Upper lobe of left lung (tissue), 6 donors: ENCODE data around the gene TENM3. TPM values are rescaled to one million over a fixed set of nuclear protein-coding genes. Genes with fewer than 3 reads are reported as not detected.

Experiments
- ATAC-seq, 2 donors: fragments of 200-7000 bp; cut with Tn5 transposase; one replicate each; pipeline ENCODE4 v1.9.1; 2022; ENCODE audit warnings: mild to moderate bottlenecking in 2 of 2, moderate library complexity in 2 of 2; ENCODE audit not compliant: low FRiP score in 2 of 2
- DNase-seq, 2 donors: peaks; one replicate each; pipeline ENCODE4 v3.0.0-alpha.2; 2019 to 2020
- H3K27ac ChIP-seq, 4 donors: fragments of 200-600 bp; sonication (generic); one replicate each; pipeline ENCODE4 v1.5.1; 2016 to 2019
- H3K27me3 ChIP-seq, 4 donors: fragments of 200-600 bp; sonication (generic); one replicate each; pipeline ENCODE4 v1.5.1; 2017 to 2019
- H3K36me3 ChIP-seq, 4 donors: fragments of 200-600 bp; sonication (generic); one replicate each; pipeline ENCODE4 v1.5.1; 2016 to 2019
- H3K4me1 ChIP-seq, 4 donors: fragments of 200-600 bp; sonication (generic); one replicate each; pipeline ENCODE4 v1.5.1; 2018 to 2019
- H3K4me3 ChIP-seq, 4 donors: fragments of 200-600 bp; sonication (generic); one replicate each; pipeline ENCODE4 v1.5.1; 2017 to 2019; ENCODE audit warnings: mild to moderate bottlenecking in 2 of 4, moderate library complexity in 1 of 4
- H3K9me3 ChIP-seq, 4 donors: fragments of 200-600 bp; sonication (generic); one replicate each; pipeline ENCODE4 v1.5.1; 2018 to 2019
- EP300 ChIP-seq, 4 donors: sonication (generic); formaldehyde crosslinking; IDR thresholded peaks; one replicate each; pipeline ENCODE4 v1.5.1; 2017; ENCODE audit warnings: antibody characterized with exemption in 4 of 4, control low read depth in 2 of 4
- POLR2A ChIP-seq, 4 donors: fragments of 450-650 bp; IDR thresholded peaks; one replicate each; pipeline ENCODE4 v1.5.1; 2016 to 2017; ENCODE audit warnings: antibody characterized with exemption in 4 of 4, mild to moderate bottlenecking in 2 of 4
- POLR2AphosphoS5 ChIP-seq, 2 donors: sonication (generic); formaldehyde crosslinking; IDR thresholded peaks; one replicate each; pipeline ENCODE4 v1.5.1; 2017; ENCODE audit warnings: antibody characterized with exemption in 2 of 2
- WGBS, 2 donors: methylation state at CpG; one replicate each; pipeline ENCODE4 v1.1.5; 2017 to 2018; 5-methylcytosine and 5-hydroxymethylcytosine counted together
- small RNA-seq, 4 donors: library from RNA; depleted of rRNA; stranded (forward); fragments of <200 nt; gene quantifications; one replicate each; pipeline ENCODE3, GENCODE V24; 2016
- total RNA-seq, 6 donors: library from RNA; depleted of rRNA in 4 of 6; stranded (reverse); fragments of >200 nt in 4 of 6; gene quantifications; one replicate each; pipeline versions ENCODE4 v1.1.0 to v1.2.1, GENCODE V29; 2016 to 2021
- TF ChIP-seq, protein P1 (sequence below), 6 experiments: fragments of 450-650 bp in 4 of 6; fragments of 200-600 bp in 2 of 6; sonication (generic) in 2 of 6; IDR thresholded peaks; one replicate each; pipeline ENCODE4 v1.5.1; 2016 to 2019; ENCODE audit warnings: antibody characterized with exemption in 6 of 6
- donor health status: DM: no; HTN: no; CAD: no; lungs with moderate emphysema.
- donor health status: DM: no; HTN: yes; CAD: no; lungs with severe emphysema.

TENM3 gene
- total RNA-seq, 6 donors from 2014 or later, result 0.33 to 7.1 (median 1.1) TPM

DNA sequence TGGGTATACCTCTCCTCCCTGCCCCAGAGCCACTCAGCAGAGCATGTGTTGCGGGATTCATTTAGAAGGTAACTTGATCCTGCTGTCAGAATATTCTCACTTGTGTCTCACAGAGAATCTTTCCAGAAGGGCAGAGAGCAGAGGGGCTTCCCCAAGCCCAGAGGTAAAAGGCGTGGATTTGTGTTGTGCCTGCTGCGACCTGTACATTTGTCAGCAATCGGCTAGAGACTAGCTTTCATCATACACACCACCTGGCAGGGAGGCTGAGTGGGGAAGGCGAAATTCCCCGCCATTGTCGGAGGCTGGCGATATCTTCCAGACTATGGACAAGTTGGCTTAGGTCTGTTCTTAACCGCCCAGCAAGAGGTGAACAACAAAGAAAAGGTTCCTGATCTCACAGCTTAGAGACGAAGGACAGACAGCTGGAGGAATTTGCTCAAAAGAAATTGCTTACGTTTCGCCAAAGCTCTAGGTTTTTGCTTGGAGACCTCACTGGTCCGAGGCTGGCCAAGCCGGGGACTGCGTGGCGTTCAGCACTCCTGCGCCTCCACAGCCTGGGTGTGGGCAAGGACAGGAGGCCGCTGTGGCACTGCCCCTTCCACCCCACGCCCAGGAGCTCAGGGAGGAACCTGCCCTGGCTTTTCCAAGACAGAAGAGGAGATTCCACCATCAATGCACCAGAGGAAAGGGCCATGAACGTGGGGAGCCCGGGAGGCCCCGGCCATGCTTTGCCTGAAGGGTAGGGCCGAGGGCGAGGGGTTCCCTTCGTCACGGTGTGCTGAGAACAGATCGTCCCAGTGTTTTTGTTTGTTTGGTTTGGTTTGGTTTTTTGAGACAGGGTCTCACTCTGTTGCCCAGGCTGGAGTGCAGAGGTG, 604.6 kb downstream of the TENM3 start:
- no peak overlapping the region for H3K4me3 ChIP-seq
- DNase-seq (no peak), ATAC-seq (no peak)
- TF ChIP-seq, protein P1, sequence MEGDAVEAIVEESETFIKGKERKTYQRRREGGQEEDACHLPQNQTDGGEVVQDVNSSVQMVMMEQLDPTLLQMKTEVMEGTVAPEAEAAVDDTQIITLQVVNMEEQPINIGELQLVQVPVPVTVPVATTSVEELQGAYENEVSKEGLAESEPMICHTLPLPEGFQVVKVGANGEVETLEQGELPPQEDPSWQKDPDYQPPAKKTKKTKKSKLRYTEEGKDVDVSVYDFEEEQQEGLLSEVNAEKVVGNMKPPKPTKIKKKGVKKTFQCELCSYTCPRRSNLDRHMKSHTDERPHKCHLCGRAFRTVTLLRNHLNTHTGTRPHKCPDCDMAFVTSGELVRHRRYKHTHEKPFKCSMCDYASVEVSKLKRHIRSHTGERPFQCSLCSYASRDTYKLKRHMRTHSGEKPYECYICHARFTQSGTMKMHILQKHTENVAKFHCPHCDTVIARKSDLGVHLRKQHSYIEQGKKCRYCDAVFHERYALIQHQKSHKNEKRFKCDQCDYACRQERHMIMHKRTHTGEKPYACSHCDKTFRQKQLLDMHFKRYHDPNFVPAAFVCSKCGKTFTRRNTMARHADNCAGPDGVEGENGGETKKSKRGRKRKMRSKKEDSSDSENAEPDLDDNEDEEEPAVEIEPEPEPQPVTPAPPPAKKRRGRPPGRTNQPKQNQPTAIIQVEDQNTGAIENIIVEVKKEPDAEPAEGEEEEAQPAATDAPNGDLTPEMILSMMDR (IDR thresholded peaks at IDR 0.05), result no peak
- TF ChIP-seq POLR2A (IDR thresholded peaks at IDR 0.05), result no peak
- no peak for TF ChIP-seq POLR2AphosphoS5 (IDR thresholded peaks at IDR 0.05)
- no peak for TF ChIP-seq EP300 (IDR thresholded peaks at IDR 0.05)
- H3K4me1 ChIP-seq, result no peaks in the 10 kb centered on the region
- 90 to 91% methylated on average over 27 of the region's 27 CpGs for WGBS, 2 donors
- H3K27ac ChIP-seq, result no peak overlapping the region
- H3K27me3 ChIP-seq, result no peaks in the 10 kb centered on the region
- H3K36me3 ChIP-seq, result no peaks in the 10 kb centered on the region
- no peaks in the 10 kb centered on the region for H3K9me3 ChIP-seq

GRCh38 chr4:182848685-182849084, 605.5 kb downstream of the TENM3 start:
- H3K4me3 ChIP-seq, result no peak overlapping the region
- TF ChIP-seq, protein P1 (IDR thresholded peaks at IDR 0.05), result no peak
- no peak for TF ChIP-seq POLR2AphosphoS5 (IDR thresholded peaks at IDR 0.05)
- no peak for TF ChIP-seq EP300 (IDR thresholded peaks at IDR 0.05)
- no peak for TF ChIP-seq POLR2A (IDR thresholded peaks at IDR 0.05)
- no peak for DNase-seq
- WGBS, 2 donors, result 88 to 91% methylated on average over 6 of the region's 6 CpGs
- no peak for ATAC-seq
- no peaks in the 10 kb centered on the region for H3K27me3 ChIP-seq
- peaks cover 0 to 4% (median 2%) of the 10 kb centered on the region in 4 donors for H3K9me3 ChIP-seq
- H3K27ac ChIP-seq, result no peak overlapping the region
- no peaks in the 10 kb centered on the region for H3K36me3 ChIP-seq
- no peaks in the 10 kb centered on the region for H3K4me1 ChIP-seq

Small RNA genes within 50 kb of the gene (small RNA-seq; reads per million reads assigned to genes)
- gene RN7SKP67 (0 reads per million in 4 donors), gene RNU2-34P (0 to 0.07 (median 0) reads per million in 4 donors)
